ENCODE data around the gene MS4A4A.
"Not testable (repeated sequence)": the region's sequence is repeated elsewhere in the genome, so short reads cannot be mapped to it uniquely, and the experiment has no call there.

The MS4A4A gene

GRCh38 chr11:60280412-60280811 is at the start of gene MS4A4A:
MS4A4A (plus strand) TSS chr11:60280666; CDS start chr11:60280676, 10 bp downstream.
- DNase-seq (ENCODE audit: low read depth in 2 of 2), result no peak

- DNase-seq (ENCODE audit: low read depth in 2 of 2), result no peak
These were observed 49.8 kb upstream of the MS4A4A start for GRCh38 chr11:60230681-60231080.

GRCh38 chr11:60235321-60235720 is 45.1 kb upstream of the MS4A4A start:
- DNase-seq (ENCODE audit: low read depth in 2 of 2), result no peak

GRCh38 chr11:60240662-60241061 is 39.8 kb upstream of the MS4A4A start:
- DNase-seq (ENCODE audit: low read depth in 2 of 2), result no peak

- DNase-seq (ENCODE audit: low read depth in 2 of 2), result no peak
These were observed 38.7 kb upstream of the MS4A4A start for GRCh38 chr11:60241786-60242185.

GRCh38 chr11:60242740-60243239 is 37.7 kb upstream of the MS4A4A start, which contains the start of gene MS4A4E:
MS4A4E (minus strand) TSS chr11:60243137; CDS start chr11:60230055, 13,082 bp downstream.
- DNase-seq (ENCODE audit: low read depth in 2 of 2), result no peak

- no peak for DNase-seq (ENCODE audit: low read depth in 2 of 2)
These were observed 28.8 kb upstream of the MS4A4A start for GRCh38 chr11:60251485-60252212.

GRCh38 chr11:60252213-60253108 is 28.0 kb upstream of the MS4A4A start:
- no peak for DNase-seq (ENCODE audit: low read depth in 2 of 2)

- DNase-seq (ENCODE audit: low read depth in 2 of 2), result no peak
These were observed 22.3 kb upstream of the MS4A4A start for GRCh38 chr11:60257956-60258722.

GRCh38 chr11:60261014-60261413 is 19.5 kb upstream of the MS4A4A start:
- DNase-seq (ENCODE audit: low read depth in 2 of 2), result no peak

GRCh38 chr11:60263402-60263801 is 17.1 kb upstream of the MS4A4A start:
- DNase-seq (ENCODE audit: low read depth in 2 of 2), result no peak

GRCh38 chr11:60264644-60265043 is 15.8 kb upstream of the MS4A4A start:
- DNase-seq (ENCODE audit: low read depth in 2 of 2), result no peak

- no peak for DNase-seq (ENCODE audit: low read depth in 2 of 2)
These were observed 14.9 kb upstream of the MS4A4A start for GRCh38 chr11:60265373-60266214.

- DNase-seq (ENCODE audit: low read depth in 2 of 2), result no peak
These were observed 6.0 kb upstream of the MS4A4A start for GRCh38 chr11:60274416-60274815.

- DNase-seq (ENCODE audit: low read depth in 2 of 2), result no peak
These were observed 1.0 kb downstream of the MS4A4A start for GRCh38 chr11:60281485-60281884.

- no peak for DNase-seq (ENCODE audit: low read depth in 2 of 2)
These were observed 1.8 kb downstream of the MS4A4A start for GRCh38 chr11:60282286-60282685.

GRCh38 chr11:60285411-60286126 is 5.1 kb downstream of the MS4A4A start:
- not testable (repeated sequence) for DNase-seq (ENCODE audit: low read depth in 2 of 2)

- DNase-seq (ENCODE audit: low read depth in 2 of 2), result no peak
These were observed 8.1 kb downstream of the MS4A4A start for GRCh38 chr11:60288531-60288930.

GRCh38 chr11:60292145-60292544 is 11.7 kb downstream of the MS4A4A start:
- no peak for DNase-seq (ENCODE audit: low read depth in 2 of 2)

- no peak for DNase-seq (ENCODE audit: low read depth in 2 of 2)
These were observed 20.7 kb downstream of the MS4A4A start for GRCh38 chr11:60301178-60301577.
